Testis (tissue), 2 donors: ENCODE results near the gene CKAP4.

Source experiments
- CTCF ChIP-seq, 3 experiments: fragments of 450-650 bp in 2 of 3; fragments of 200-600 bp in 1 of 3; sonication (generic) in 1 of 3; IDR thresholded peaks; one replicate each; pipeline ENCODE4 v1.5.1; 2016 to 2019; ENCODE audit warnings: antibody characterized with exemption in 3 of 3, mild to moderate bottlenecking in 2 of 3, moderate library complexity in 1 of 3
- POLR2A ChIP-seq: fragments of 450-650 bp; IDR thresholded peaks from one replicate; pipeline ENCODE4 v1.6.1; 2017; ENCODE audit warnings: antibody characterized with exemption, mild to moderate bottlenecking, moderate library complexity

DNA sequence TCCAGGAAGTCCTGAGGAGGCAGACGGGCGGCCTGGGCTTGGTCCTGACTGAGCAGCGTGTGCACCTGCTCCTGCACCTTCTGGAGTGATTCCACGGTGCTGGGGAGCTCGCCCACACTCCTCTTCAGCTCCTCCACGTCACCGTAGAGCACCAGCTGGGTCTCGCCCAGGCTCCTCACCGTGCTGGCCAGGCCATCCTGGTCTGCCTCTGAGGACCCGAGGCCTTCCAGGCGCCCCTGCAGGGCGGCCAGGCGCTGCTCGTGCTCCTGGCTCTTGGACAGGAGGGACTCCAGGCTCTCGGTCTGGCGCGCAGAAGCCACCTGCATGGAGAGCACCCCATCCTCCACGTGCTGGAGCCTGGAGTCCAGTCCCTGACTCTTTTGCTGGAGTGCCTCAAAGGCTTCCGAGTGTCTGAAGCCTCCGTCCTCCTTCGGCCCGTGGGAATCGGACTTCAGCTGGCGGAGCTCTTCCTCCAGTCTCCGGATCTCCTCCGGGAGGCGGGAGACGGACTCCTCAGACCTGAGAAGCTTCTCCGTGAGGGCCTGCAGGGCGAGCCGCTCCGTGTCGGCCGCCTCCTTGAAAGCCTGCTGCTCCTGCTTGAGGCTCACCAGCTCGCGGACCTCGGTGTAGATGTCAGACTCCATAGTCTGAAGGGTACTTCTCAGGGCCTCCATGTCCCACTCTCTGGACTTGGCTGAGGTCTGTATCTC, 8.4 kb downstream of the CKAP4 start:
- TF ChIP-seq CTCF (IDR thresholded peaks at IDR 0.05) (no peak), POLR2A (no peak)
